HG03159 (cell line): Measurements from ENCODE around the gene POM121L12.

ENCODE experiments used
- ATAC-seq: cut with Tn5 transposase; IDR thresholded peaks from one replicate; pipeline ENCODE4 v1.9.1; 2021; ENCODE audit warnings: mild to moderate bottlenecking, moderate library complexity; ENCODE audit not compliant: unreplicated experiment

POM121L12 gene

DNA sequence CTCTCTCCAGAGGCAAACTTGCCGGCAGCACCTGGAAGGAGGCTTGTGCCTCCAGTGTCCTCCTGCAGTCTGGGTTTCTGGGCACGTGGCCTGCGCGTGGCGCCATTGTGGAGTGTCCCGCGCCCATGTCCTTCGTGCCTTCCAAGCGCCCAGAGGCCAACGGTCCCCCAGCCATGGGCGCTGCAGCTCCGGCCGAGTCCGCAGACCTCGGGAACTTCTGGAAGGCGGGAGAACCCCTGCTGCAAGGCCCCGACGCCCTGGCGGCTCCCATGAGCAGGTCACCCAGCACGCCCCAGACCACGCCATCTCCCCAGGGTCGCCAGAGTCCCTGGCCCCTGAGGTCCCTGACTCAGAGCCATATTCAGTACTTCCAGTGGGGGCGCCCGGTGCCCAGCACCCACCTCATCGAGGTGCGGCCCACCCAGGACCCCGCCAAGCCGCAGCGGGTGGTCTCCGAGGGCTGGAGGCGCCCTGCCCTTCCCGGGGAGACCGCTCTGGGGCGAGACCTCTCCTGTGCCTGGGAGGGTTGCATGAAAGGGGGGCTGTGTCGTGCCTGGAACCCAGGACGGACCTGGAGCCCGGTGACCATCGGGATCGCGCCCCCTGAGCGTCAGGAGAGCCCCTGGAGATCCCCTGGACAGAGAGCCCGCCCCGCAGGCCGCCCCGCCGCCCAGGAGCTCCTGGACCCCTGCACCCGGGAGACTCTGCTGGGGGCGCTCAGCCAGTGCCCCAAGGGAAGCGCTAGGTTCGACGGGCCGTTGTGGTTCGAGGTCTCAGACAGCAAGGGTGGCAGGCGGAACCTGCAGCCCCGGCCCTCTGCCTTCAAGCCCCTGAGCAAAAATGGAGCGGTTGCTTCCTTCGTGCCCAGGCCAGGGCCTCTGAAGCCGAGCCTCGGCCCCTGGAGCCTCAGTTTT is at the start of gene POM121L12:
Gene POM121L12, plus strand, starts transcription at position 135 of the 914 bp plus-strand sequence. Its CDS starts 39 bp downstream, at position 174.
- no peak for ATAC-seq

DNA sequence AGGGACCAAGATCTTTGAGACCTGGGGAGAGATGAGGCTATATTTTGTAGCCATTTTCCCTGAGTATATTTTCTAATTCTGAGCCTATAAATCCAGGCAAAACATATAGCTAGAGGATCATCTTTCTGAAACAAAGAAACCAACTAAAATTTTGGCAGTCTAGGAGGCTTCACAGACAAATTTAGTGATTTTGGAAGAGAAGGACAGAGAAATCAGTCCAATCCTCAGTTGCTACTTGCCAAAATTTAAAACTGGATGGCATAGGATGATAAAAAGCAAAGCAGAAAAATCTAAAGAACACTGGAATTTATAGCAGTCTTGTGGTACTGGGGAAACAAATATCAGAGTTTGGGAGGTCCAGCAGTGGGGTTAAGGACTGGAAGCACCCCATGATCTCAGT is 43.4 kb upstream of the POM121L12 start:
- ATAC-seq: no peak

DNA sequence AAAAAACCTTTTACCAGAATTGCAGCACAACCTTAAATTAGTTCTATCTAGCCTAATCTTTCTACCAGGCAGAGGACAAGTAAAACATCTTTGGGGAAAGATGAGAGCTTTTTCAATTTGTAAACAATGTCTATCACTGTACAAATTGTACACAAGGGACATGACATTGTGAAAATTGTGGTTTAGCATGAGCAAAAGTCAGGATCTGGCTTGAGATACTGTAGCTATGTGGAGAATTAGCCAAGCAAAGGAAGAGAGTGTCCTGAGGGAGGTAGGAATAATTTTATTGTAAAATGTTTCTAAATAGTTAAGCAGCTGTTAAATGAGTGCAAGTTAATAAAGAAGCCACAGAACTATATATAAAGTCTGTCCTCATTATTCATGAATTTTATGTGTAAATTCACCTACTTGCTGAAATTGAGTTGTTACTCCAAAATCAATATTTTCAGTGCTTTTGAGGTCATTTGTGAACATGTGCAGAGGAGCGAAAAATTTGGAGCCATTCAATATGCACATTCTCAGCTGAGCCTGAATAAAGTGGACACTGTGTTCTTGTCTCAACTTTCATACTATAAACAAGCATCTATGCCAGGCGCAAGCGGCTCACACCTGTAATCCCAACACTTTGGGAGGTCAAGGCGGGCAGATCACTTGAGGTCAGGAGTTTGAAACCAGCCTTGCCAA is 42.8 kb upstream of the POM121L12 start:
- ATAC-seq: no peak

DNA sequence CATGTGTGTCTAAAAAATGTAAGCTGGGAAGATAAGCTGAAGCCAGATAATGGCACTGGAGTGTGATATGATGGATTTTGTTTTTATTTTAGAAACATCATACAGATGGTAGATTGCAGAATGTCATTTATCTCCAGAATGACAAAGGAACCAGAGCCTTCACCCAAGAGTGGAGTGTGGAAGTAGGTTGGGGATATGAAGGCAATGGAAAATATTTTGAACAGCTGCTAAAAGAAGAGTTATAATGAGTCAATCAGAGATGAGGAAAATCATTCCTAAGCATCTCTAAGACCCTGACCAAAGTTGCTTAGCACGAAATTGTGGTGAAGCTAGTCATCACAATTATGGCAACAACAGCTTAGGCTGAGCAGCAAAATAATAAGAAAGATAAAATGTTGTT is 39.8 kb upstream of the POM121L12 start:
- no peak for ATAC-seq

DNA sequence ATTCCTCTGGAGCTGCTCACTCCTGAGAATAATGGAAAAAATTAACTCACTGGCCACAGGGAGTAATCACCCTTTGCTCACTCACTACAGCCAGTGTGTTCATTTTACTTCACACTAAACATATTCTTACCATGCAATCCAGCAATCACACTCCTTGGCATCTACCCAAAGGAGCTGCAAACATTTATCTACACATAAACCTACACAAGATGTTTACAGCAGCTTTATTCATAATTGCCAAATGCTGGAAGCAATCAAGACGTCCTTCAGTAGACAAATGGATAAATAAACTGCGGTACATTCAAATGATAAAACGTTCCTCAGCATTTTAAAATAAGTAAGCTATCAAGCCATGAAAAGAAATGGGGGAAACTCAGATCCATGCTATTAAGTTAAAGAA is 34.2 kb upstream of the POM121L12 start:
- ATAC-seq: no peak

DNA sequence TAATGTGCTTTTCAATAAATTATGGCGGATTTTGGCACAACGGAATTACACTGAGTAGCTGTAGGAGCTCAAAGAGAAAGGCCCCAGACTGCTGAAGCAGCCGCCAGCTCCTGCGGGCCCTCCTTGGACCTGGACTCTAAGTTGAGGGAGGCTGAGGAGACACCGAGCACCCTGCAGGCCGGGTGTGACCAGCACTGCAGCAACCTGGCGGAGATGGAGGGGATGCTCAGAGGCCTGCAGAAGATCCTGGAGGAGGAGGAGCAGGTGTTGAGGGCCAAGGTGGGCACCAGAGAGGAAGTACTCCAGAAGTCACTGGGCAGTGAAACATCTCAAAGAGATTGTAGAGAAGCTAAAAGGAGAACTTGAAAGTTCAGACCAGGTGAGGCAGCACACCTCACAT is 33.0 kb upstream of the POM121L12 start:
- no peak for ATAC-seq

DNA sequence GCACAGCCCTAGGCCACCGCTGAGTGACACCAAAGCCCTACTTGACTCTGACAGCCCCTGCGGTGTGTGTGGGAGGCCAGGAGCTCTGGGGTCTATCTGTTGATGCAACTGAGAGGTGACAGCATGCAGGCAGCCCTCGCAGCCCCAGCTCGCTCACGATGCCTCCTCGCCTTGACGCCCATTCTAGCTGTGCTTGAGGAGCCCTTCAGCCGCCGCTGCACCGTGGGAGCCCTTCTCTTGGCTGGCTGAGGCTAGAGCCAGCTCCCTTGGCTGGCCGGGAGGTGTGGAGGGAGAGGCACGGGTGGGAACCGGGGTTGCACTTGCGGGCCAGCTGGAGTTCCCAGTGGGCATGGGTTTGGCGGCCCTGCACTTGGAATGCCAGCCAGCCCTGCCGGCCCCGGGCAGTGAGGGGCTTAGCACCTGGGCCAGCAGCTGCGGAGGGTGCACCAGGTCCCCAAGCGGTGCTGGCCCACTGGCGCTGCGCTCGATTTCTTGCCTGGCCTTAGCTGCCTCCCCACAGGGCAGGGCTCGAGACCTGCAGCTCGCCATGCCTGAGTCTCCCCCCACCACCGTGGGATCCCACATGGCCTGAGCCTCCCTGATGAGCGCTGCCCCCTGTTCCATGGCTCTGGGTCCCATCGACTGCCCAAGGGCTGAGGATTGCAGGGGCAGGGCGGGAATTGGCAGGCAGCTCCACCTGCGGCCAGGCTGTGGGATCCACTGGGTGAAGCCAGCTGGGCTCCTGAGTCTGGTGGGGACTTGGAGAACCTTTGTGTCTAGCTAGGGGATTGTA is 31.6 kb upstream of the POM121L12 start:
- no peak for ATAC-seq

DNA sequence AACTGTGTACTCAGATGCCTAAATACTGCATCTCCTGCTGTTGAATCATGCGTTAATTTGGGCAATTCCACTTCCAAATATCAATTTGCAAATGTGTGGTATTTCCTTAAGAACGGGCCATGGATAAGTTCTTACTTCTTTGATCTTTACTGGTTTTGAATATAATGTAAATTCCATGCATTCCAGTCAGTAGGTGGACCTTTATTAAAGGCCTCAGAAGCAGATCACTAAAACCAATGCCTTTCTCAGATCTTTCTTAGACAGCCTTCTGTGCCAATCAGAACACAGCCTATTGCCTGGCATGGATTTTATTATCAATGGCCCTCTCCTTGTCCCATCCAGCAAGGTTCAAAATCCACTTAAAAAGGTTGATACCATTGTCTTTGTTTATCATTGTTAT is 21.5 kb upstream of the POM121L12 start:
- ATAC-seq: no peak

DNA sequence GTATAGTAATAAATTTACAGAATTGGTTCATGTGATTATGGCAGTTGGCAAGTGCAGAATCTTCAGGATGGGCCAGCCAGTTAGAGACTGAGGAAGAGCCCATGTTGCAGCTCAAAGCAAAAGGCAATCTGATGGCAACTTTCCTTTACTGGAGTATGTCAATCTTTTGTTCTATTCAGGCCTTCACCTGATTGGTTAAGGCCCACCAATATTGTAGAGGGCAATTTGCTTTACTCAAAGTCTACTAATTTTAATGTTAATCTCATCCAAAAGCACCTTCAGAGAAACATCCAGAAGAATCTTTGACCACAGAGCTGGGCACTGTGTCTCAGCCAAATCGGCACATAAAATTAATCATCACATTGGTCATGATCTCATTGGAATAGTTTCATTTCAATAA is 20.0 kb upstream of the POM121L12 start:
- no peak for ATAC-seq

DNA sequence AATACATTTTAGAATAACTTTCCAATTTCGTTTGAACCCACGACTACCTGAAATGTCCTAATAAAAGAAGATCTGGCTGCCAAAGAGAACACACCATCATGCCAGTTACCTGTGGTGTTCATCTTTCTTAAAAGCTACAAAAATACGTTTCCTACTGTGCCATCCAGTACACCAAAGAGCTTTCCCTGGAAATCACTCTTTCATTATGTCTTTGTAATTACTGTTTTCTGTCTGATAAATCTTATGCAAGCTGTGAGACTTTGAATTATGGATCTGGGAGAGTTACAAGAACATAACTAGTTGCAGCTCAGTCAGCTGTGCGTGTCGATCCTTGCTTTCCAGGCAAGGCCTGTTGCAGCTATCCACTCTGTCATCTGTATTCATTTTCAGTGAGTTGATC is 12.5 kb upstream of the POM121L12 start:
- ATAC-seq: no peak

DNA sequence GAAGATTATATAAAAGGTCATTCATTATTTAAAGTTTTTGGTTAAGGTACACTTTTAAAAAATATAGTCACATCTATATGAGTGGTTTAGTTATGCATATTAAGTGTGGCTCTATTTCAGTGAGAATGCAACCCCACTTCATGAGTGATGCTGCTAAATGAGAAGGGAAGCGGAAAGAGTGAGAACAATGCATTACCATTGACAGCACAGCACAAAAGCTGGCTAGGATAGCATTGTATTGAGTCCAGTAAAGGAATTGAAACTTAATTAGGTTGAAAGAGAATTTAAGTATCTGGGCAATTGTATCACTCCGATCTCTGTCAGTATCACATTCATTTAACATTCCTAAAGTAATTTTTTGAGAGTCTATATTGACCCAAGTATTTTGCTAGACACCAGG is 13.2 kb downstream of the POM121L12 start:
- no peak for ATAC-seq

DNA sequence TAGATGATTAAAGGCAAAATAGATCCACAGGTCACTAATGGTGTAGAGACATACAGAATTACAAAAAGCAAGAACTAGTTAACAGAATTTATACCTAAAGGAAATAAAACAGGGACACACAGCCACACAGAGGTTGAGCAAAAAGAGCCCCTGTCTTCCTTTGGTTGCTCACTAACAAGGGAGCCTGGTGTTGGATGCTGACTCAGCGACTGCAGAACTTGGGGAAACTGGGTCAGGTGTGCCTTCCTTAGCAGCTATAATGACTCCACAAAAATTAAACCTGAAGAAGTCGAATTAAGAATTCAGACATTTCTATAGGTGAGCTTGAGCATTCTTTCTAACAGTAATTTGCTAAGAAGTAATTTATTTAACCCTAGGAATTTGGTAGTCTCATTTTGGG is 15.0 kb downstream of the POM121L12 start:
- ATAC-seq: no peak

DNA sequence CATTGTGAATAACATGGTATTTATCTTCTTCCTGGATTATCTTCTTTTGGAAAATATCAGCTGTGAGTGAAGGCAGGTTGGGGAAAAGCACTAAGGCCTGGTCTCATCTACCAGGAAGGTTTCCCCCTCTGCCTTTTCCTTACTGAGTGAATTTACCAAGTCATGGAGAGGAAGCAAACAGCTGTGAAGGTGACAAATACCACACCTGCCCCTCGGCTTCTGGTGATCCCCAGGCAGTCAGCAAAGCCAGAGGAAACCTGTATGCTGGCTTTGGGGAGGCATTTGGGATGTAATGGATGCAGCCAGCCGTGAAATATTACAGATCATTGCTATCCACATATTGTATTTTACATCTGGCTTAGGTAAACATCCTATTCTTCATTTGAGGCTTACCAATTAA is 24.2 kb downstream of the POM121L12 start:
- no peak for ATAC-seq

DNA sequence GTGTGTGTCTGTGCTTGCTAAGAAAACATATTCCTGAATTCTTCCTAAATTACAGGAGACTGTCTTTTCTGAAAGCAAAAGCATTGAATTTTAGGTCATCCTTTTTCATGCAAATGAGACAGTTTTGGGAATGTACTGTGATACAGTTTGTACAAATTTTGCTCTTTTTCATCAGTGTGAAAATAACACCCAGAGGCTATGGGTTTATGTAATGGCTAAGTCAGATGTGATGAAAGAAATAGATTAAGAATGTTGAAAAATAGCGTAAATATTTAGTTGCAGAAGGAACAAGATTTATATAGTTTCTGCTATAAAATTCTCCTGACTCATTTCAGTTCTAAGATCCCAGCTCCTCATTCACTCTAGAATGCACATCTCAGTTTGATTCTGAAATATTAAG is 24.6 kb downstream of the POM121L12 start:
- ATAC-seq: no peak

DNA sequence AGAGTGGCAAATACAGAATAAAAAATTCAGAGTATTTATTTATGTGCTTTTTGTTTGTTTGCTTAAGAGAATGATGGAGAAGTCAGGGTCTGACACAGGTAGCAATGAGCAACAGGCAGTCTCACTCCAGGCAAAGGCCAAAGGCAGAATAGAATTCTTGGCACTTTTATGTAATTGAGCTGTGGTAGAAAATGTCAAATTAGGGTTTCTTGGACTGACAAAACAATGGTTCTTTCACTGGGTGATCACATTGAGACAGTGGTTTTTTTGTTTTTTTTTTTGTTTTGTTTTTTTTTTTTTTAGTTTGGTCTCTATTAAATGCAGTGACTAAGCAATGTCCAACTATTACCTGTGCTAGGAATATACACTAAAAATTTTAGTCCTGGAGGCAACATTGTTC is 27.4 kb downstream of the POM121L12 start:
- ATAC-seq: no peak

DNA sequence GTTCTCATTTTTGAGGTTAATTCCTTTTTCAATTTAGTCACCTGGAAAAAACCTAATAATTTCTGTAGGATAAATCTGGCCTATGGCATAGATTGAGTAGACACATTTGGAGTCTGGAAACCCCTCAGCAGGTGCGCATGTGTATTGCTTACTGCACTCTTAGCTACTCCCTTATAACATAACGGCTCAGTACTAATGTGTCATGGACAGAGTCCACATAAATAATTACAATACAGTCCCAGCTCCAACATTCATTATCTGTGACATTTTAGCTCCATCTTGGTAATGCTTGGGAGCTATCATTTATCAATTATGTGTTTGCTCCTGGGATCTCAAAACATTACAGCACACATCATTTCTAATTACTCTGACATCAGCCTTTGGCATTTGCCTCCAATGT is 33.2 kb downstream of the POM121L12 start:
- ATAC-seq: no peak

DNA sequence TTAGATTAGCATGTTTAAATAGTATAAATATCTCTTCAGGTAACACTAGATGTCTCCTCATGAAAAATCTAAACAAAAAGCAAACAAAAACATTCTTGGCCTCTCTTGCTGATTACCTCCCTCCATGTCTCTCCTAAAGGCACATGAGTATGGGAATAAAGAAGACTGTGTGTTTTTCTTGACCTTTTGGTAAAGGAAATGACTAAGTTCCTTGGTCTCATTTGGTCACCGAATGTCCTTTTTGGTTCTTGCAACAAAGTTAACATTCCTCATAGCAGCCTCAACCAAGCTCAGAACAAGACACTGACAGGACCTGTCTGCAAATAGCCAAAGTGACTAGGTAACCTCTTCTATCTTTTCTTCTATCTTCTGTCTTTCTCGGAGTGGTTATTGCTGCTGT is 35.5 kb downstream of the POM121L12 start:
- no peak for ATAC-seq
